22Rv1 (cell line): ENCODE data around the gene ZFP36L2.

Experiments used
- H3K27ac ChIP-seq: fragments of 450-650 bp; 2 replicates; pipeline ENCODE4 v1.5.1; 2017
- CTCF ChIP-seq: fragments of 450-650 bp; IDR thresholded peaks from 2 replicates; pipeline ENCODE4 v1.5.1; 2017; ENCODE audit warnings: mild to moderate bottlenecking
- ZFX ChIP-seq: fragments of 450-650 bp; IDR thresholded peaks from 2 replicates; pipeline ENCODE4 v1.6.1; 2017; ENCODE audit warnings: antibody characterized with exemption, borderline replicate concordance

ZFP36L2 gene

GRCh38 chr2:43188561-43189386, 37.6 kb downstream of the ZFP36L2 start:
- no peak overlapping the region for H3K27ac ChIP-seq

GRCh38 chr2:43186679-43187374, 39.6 kb downstream of the ZFP36L2 start:
- no peak overlapping the region for H3K27ac ChIP-seq
- no peak for TF ChIP-seq ZFX
- no peak for TF ChIP-seq CTCF

More at GRCh38 chr2:43188561-43189386, 37.6 kb downstream of the ZFP36L2 start:
- TF ChIP-seq ZFX (no peak), CTCF (no peak)

- no peak overlapping the region for H3K27ac ChIP-seq
Observed at GRCh38 chr2:43186321-43186678, 40.1 kb downstream of the ZFP36L2 start.

GRCh38 chr2:43185146-43185545, 41.3 kb downstream of the ZFP36L2 start:
- TF ChIP-seq CTCF (no peak), ZFX (no peak)
- H3K27ac ChIP-seq, result no peak overlapping the region

More at GRCh38 chr2:43186321-43186678, 40.1 kb downstream of the ZFP36L2 start:
- TF ChIP-seq CTCF (no peak), ZFX (no peak)

GRCh38 chr2:43184339-43184895, 42.0 kb downstream of the ZFP36L2 start:
- TF ChIP-seq ZFX (no peak), CTCF (no peak)
- no peak overlapping the region for H3K27ac ChIP-seq

GRCh38 chr2:43183743-43184142, 42.7 kb downstream of the ZFP36L2 start:
- H3K27ac ChIP-seq, result no peak overlapping the region
- TF ChIP-seq ZFX, result no peak
- TF ChIP-seq CTCF, result no peak

- TF ChIP-seq CTCF (no peak), ZFX (no peak)
- H3K27ac ChIP-seq, result no peak overlapping the region
Observed at GRCh38 chr2:43180897-43181296, 45.5 kb downstream of the ZFP36L2 start.
